GM19463 (cell line): ENCODE results near the gene NGEF.
"Not testable (repeated sequence)": the region's sequence is repeated elsewhere in the genome, so short reads cannot be mapped to it uniquely, and the experiment has no call there.

ENCODE experiments used
- ATAC-seq: cut with Tn5 transposase; IDR thresholded peaks from one replicate; pipeline ENCODE4 v1.9.1; 2021; ENCODE audit warnings: mild to moderate bottlenecking, moderate library complexity; ENCODE audit not compliant: unreplicated experiment

The NGEF gene

DNA sequence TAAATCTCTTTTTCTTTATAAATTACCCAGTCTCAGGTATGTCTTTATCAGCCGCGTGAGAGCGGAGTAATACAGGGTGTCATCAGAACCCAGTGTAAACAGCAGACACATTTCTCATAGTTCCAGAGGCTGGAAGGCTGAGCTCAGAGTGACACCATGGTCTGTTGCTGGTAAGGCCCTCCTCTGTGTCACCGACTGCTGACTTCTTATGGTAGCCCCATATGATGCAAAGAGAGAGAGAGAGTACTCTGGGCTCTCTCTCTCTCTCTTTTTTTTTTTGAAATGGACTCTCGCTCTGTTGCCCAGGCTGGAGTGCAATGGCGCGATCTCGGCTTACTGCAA lies 83.0 kb downstream of the NGEF start:
- ATAC-seq = no peak

DNA sequence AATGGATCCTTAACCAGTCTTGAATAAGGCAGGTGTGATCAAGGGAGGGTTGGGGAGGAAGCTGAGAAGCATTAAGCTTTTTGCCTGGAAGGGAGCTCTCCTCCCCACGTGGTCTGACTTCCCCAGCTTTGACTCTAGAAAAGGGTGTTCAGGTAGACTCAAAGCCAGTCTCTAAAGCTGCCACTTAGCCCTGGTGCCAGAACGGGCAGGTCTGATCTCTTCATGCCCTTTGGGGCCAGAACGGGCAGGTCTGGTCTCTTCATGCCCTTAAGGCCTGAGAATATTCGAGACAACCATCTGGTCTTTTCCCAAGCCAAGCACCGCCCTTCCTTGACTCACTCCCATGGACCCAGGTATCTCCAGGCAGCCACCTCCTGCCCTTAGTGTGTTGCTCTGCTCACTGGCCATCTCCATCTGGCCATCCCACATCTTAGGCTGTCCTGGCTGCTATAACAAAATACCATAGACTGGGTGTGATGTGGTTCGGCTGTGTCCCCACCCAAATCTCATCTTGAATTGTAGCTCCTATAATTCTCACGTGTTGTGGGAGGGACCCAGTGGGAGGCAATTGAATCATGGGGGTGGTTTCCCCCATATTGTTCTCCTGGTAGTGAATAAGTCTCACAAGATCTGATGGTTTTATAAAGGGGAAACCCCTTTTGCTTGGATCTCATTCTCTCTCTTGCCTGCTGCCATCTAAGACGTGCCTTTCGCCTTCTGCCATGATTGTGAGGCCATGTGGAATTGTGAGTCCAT lies 83.6 kb downstream of the NGEF start:
- no peak for ATAC-seq

DNA sequence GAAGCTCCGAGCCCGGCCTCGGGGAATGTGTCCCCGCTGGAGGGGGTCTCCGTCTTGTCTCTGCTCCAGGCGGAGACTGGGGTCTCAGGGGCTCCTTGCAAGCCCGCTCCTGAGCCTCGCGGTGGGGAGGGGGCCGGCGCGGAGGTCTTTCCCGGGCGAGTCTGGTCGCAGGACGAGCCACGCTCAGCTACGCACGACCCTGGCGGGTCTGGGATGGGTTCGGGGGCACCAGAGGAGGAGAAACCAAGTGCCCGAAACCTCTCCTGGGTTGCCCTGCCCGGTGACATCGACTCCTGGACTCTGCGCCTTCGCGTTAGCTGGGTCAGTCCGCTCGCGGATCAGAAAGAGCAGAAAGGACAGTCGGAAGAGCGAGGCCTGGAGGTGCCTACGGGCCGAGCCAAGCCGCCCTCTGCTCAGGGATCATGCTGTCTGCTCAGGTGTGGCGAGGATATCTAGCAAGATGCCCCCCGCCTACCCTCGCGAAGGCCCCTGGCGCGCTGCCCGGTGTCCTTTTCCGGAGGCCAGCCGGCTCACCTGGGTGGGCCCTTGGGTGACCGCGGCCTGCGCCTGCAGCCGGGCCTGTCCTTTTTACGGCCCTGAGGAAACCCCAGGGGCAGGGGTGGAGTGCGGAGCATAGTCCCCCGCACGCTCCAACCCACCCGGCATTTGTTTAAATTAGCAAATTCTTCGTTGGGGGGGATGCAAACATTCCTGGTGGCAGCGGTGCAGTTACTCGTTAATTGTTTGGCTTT lies 84.3 kb downstream of the NGEF start:
- ATAC-seq = no peak

DNA sequence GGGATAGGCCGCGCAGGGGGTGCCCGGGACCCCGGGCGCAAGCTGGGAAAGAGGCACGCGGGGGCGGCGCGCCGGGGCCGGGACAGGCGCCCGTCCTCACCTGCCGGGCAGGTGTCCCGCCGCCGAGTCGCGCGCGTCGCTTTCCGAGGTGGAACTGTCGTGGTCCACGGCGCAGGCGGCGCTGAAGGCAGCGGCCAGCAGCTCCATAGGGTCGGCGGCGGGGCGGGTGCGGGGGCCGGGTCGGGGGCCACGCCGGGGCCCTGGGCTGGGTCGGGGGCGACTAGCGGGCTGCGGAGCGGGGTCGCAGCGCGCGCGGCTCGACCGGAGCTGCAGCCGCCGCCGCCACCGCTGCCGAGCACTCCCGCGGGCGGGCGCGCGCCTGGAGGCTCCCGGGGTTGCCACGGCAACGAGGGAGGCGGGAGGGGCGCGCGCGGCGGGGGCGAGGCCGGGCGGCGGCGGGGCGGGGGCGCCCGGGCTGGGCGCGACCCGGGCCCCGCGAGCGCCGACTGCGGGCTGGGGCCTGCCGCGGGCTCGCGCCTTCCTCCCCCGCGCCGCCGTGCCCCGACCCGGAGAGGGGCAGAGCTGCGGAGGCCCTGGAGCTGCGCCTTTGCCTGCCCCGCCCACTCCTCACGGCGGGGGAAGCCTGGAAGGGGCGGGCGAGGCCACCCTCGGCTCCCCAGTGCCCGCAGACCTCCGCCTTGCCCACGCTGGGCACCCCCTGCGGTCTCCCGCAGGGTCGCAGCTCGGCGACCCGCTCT lies 85.1 kb downstream of the NGEF start:
- ATAC-seq = no peak

DNA sequence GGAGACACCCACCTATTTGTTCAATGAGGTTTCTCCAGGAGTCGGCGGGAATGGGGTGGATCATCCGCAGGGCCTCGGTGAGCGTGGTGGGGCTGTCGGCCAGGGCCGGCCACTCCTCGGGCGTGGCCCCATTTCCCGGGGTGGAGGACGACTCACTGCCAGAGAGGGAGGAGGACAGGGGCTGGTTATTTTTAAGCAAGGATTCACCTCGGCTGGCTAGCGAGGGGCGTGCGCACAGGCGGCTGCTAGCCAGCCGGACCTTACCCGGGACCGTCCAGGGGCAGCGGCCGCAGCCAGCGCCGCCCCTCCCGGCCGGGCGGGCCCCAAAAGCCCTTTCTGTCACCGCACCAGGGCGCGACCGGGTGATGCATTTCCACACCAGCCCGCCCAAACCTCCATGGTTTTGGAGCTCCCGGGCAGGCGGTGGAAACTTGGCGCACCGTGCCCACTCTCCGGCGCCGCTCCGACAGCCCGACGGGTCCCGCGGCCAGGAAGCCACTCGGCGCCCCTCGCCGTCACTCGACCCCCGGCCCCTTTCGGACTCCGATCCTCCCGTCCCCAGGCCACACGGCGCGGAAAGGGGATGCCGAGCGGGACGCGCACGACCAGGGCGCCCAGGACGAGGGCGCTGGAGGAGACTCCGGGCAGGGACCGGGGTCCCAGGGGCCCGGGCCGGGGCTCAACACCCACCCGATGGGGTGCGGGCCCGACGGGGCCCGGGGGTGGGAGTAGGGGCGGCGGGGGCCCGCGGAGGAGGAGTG lies 85.8 kb downstream of the NGEF start:
- ATAC-seq = no peak

DNA sequence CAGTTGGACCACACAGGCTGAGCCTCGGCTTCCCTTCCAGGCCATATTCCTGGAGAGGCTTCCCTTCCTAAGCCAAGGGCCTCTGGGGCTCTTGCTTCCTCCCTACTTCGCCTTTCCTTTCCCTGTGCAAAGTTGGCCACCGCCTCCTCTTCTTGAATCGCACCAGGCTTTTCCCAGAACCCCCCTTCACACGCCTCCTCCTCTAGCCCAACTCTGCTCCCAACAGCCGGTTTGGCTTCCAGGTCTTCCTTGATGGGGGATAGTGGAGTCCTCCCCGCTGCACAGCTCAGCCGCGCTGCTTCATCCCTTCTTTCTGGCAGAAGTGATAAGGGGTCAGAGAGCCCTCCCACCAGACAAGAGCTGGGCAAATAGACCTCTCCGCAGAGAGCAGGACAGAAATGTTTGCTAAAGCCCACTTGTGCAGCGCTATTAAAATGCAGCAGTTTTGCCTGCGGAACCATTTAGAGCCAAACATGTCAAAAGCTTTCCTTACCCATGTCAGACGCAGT lies 86.6 kb downstream of the NGEF start:
- ATAC-seq = no peak

DNA sequence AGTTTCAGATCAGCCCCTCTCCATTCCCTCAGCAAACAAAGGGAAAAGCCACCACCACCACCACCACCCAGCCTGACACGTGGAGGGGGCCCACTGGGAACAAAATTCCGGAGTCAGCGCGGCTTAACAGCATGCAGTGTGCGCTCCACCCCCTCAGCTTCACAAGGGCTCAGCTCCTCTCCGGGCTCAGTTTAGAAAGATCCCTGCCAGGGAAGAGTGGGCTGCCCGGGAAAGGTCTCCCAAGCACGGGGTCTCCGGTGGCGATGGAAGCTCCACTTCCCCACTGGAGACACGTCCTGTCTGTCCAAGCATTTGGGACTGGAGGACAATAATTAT lies 87.3 kb downstream of the NGEF start:
- no peak for ATAC-seq

DNA sequence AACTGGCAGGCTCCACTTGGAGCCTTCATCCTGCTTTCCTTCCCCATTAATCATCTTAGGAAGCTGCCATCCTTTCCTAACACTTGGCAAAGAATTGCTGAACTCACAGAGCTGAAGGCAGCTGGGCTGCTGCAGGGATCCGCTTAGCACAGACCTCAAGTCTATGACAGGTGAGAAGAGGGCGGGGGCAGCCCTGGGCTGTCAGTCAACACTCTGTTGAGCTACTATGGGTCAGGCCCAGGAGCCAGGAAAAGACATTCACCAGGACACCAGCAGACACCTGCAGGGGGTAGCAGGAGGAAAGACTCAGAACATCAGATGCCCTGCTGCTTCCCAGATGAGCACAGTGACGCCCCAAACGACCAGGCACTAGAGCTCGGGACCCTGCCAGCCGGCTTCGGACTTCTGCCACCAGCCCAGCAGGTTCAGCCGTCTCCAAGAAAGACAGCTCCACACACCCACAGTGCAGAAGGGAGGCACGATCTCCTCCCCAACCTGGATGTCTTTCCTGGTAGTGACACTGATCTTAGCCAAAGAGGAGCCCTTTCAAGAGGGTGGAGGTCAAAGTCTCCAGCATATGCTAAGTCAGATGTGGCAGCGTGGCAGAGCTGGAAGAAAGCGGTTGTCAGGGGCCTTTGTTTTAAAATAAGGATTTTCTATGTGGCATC lies 87.8 kb downstream of the NGEF start:
- ATAC-seq = no peak

DNA sequence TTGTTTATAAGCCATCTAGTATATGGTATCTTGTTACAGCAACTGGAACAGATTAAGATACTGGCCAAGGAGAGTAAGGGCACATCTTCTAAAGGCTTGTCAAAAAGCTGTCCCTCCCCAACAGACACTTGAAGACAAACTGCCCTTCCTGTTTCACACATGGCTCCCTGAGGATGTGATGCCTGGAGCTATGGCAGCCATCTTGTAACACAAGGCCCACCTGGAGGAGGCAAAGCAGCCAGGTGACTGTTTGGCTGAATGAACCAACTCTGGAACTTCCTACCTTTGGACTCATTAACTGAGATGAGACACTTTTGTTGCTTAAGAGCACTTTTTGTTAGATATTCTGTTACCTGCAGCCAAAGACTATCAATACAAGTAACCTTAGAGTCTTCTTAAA lies 88.6 kb downstream of the NGEF start:
- ATAC-seq = no peak

DNA sequence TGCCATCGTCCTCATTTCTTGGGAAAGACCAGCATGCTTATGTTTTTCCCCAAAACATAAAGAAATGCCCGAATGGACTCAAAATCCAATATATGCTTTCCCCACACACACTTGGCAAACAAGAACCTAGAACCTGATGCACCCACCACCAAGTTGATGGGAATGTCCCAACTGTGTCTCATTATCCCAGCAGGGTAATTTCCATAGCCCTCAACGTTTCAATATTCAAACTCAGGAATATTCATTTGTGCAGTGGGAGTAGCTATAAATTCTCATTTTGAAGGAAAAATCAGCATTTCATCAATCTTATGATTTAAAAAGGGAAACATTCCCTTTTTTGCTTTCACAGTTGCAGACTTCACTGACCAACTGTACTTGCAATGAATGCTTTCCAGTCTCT lies 92.3 kb downstream of the NGEF start:
- ATAC-seq = no peak

DNA sequence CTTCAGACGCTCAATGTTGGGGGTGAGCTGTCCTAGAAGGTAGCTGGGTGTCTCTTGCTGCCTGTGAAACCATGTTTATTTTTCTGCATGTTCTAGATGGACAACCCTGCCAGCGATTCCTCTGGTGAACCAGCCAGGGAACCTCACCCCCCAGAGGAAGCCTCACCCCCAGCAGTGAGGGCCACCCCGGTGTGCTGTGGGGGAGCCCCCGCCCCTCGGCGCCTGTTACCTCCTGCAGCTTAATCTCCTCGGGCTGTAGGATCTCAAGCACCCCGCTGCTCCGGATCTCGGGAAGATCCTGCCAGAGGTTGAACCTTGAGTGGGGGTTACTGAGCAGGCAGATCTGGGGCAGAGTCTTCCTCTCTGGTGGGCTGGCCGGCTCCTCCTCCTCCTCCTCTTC lies 93.0 kb downstream of the NGEF start:
- ATAC-seq = no peak

DNA sequence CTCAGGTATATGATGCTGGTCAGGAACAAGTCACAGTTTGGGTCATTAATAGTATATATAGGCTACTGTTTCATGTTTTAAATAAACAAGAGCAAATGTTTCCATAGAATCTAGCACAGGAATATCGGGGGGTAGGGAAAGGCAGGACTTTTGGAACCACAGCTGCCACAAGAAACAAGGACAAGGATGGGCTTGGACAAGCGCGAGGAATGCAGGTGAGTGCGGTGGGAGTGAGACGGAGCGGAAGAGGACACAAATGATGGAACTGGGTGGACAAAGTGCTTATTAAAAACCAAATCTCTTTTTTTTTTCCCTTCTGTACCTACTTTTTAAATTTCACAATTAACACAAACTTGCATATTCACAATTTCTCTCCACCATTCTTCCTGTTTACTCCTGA lies 93.9 kb downstream of the NGEF start:
- no peak for ATAC-seq

DNA sequence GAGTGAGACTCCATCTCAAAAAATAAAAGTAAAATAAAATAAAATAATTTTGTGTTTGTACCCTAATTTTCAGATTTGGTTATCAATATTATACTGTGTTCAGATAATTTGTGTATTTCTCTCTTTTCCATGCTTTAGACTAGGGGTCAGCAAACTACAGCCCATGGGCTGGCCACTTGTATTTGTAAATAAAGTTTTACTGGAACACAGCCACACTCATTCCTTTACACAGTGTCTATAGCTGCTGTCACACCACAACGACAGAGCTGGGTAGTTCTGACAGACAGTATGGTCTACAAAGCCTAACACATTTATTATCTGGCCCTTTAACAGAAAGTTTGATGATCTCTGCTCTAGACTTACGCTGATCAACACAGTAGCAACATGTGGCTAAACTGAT lies 99.2 kb downstream of the NGEF start:
- ATAC-seq = no peak

DNA sequence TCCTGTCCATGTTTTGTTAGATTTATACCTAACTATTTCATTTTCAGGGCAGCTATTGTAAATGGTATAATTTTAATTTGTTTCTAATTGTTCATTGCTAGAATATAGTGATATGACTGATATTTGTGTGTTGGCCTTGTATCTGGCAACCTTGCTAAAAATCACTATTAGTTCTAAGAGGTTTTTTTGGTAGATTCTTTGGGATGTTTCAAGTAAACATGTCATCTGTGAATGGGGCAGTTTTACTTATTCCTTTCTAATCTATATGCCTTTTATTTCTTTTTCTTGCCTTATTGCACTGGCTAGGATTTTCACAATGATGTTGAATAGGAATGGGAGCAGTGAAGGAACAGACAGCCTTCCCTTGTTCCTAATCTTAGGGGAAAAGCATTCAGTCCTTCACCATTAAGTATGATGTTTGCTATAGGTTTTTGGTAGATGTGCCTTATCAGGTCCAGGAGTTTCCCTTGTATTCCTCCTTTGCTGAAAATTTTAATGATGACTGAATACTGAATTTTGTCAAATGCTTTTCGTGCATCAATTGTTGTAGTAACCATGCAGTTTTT lies 101.3 kb downstream of the NGEF start:
- no peak for ATAC-seq

DNA sequence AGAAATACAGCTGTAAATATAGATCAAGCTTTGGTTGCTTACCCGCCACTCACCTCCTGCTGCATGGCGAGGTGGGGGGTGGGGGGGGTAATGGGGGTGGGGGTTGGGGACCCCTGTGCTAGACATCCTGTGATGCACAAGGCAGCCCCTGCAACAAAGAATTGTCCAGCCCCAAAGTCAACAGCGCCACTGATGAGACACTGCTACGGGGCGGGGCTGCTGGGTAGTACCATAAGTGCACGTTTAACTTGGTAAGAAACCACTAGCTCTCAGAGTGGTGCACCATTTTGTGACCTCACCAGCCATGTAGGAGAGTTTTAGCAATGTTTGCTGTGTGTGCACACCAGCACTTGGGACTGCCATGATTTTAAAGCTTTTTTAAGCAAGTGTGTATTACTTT lies 102.7 kb downstream of the NGEF start:
- no peak for ATAC-seq

DNA sequence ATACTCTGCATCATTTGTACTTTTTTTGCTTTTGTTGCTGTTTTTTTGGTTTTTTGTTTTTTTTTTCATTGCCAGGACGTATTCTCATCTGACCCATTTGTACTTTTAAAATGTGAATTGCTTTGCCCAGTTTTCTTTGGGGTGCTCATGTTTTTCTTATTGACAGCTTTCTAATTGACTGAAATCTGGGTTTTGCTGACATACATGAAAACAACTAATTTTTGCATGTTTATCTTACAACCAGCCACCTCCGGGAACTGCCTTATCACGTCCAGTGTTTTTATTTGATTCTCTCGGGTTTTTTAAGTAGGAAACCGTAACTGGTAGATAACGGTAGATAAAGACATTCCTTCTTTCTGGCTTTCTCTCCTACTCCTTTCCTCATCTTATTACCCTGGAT lies 104.4 kb downstream of the NGEF start:
- ATAC-seq = no peak

DNA sequence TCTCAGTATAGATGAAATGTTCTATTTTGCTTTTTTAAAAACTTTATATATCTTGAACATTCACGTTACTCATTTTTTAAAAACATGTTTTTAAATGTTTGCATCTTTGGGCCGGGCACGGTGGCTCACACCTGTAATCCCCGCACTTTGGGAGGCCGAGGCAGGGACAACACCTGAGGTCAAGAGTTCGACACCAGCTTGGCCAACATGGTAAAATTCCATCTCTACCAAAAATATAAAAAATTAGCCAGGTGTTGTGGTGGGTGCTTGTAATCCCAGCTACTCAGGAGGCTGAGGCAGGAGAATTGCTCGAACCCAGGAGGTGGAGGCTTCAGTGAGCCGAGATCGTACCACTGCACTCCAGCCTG lies 105.4 kb downstream of the NGEF start:
- not testable (repeated sequence) for ATAC-seq

DNA sequence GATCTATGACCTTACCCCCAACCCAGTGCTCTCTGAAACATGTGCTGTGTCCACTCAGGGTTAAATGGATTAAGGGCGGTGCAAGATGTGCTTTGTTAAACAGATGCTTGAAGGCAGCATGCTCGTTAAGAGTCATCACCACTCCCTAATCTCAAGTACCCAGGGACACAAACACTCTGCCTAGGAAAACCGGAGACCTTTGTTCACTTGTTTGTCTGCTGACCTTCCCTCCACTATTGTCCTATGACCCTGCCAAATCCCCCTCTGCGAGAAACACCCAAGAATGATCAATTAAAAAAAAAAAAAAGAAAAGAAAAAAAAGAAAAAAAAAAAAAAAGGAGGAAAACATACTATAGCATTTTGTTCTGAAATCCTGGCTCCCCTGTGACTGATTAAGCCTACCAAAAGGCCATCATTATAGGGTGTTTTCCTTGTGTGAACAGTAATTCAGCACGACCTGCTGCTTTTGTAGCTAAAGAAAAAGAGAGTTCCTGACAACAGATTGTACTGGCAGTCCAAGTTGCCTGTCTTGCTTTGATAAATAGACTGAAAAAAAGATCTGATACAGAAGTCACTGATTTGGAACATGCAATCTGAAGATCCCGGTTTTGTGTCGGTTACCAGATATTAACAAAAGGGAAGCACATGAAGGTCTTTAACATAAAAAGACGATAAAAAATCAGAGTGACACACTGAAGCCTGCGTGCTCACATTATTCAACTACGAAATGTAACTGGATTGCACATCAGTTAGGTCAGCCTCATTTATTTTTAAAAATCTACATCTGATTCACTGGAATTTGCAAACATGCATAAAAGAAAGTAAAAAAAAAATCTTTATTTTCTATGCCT lies 106.0 kb downstream of the NGEF start:
- ATAC-seq = not testable (repeated sequence)

DNA sequence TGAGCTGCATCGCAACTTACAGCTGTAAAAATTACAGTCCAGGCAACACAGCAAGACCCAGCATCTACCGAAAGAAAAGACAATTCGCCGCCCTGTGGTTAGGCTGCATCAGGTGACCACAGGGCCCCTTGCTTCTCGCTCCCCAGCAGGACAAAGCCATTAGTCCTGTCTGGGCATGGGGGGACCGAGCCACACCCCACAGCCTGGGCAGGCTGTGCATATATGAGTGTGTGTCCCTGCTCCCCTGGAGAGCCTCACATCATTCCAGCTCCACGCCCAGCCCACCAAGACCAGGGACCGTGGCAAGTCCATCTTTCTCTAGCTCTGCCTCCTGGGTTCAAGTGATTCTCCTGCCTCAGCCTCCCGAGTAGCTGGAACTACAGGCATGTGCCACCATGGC lies 109.1 kb downstream of the NGEF start:
- no peak for ATAC-seq
